ENCODE data around the gene HGF.
"Not testable (repeated sequence)": the region's sequence is repeated elsewhere in the genome, so short reads cannot be mapped to it uniquely, and the experiment has no call there.

HGF gene

DNA sequence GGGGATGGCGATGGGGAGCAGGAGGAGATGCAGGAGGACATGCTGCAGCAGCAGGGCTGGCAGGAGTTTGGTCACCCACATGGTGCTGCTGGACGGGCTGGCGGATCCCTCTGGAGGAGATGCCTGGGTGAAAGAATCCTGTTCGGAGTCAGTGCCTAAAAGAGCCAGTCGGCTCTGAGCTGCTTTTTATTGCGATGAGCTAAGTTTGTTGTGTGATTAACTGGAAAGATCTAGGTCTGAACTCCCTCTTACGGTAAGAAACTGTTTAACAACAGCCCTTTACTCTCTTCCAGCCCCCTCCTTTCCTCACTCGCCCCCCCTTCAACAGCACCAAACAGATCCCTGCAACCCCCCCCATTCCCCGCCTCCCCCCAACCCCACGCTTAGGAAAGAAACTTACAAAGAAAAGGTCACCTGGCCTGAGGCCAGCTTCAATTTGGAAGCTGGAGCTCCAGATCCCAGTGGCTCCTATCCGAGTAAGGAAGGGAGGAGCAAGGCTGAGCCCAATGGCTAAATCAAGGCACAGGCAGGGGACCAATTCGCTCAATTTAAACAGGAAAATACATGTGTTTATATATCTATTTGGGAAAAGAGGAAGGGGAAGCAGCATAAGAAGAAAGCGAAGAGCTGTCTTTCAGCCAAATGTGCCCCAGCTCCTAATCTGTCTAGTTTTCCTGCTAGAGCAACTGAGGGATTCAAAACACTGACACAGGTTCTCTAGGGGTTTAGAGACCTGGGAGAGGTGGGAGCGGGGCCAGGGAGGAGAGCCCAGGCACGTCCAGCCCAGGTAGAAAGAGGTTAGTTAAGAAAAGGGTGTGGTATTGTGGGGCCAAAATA, at the start of gene HGF:
HGF (minus strand) TSS at position 157 of the 837 bp plus-strand sequence; CDS start at position 81, 76 bp downstream.
- DNase-seq, result no peak

DNA sequence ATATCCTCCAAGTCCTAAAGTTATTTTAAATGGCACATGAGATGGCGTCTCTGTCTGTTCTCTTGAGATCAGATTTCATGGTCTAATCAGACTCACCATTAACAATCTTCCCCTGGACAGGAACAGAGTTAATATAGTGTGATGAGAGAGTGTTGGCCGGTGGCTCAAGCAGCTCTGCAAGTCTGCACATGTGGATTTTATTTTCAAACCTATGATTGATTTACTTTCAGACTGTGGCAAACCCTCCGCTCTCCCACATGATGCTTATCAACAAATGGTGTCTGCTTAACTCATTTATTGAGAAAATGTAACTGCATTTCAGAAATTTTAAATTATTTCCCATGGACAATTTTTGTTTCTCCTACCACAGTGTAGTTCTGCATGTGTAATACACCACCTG, 46.5 kb upstream of the HGF start:
- DNase-seq, result no peak

DNA sequence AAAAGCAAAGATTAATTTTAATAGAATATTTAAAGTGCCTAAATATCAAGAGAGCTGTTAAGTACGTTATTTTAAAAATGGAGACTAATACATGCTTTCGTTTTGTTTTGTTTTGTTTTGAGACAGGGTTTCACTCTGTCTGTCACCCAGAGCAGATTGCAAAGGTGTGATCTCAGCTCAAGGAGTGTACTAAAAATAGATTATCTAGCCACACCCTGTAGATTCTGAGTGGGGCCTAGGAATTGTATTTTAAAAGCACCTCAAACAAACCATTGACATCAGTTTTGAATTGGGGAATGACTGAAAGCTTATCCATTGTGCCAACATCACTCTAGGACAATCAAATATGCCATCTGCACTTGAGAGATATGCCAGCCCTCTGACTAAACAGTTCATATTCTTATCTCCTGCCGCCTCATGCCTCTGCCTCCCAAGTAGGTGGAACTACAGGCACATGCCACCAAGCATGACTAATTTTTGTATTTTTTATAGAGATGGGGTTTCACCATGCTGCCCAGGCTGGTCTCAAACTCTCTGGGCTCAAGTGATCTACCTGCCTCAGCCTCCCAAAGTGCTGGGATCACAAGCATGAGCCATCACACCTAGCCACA, 43.1 kb upstream of the HGF start:
- DNase-seq, result not testable (repeated sequence)

DNA sequence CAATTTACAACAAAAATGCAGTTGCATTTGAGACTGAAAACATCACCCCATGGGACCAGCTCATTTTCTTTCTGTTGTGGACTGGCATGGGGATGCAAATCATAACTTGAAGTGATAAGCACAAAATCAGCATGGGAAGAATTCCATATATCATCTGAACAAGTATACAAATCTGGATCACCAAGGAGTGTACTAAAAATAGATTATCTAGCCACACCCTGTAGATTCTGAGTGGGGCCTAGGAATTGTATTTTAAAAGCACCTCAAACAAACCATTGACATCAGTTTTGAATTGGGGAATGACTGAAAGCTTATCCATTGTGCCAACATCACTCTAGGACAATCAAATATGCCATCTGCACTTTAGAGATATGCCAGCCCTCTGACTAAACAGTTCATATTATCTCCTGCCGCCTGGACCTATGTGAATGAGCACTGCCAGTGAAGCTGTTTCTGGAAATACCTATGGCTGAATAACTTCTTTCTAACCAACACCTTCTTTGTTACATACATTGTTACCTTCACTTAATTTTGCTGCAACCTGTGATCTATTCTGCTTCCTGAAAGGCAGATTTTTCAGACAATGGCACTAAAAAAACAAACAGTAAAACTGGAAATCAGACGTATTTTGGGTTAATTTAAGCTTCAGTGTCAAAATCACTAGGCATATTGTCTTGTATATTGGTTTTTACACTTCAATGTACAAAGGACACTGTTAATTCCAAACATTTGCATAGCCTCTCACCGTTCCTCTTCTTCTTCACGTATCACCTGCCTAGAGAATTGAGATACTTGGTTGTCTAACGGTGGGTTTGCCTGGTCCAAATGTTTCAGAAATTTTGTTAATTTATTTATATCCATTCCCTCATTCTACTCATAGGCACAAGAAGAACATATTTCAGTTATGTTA, 42.4 kb upstream of the HGF start:
- DNase-seq, result no peak

DNA sequence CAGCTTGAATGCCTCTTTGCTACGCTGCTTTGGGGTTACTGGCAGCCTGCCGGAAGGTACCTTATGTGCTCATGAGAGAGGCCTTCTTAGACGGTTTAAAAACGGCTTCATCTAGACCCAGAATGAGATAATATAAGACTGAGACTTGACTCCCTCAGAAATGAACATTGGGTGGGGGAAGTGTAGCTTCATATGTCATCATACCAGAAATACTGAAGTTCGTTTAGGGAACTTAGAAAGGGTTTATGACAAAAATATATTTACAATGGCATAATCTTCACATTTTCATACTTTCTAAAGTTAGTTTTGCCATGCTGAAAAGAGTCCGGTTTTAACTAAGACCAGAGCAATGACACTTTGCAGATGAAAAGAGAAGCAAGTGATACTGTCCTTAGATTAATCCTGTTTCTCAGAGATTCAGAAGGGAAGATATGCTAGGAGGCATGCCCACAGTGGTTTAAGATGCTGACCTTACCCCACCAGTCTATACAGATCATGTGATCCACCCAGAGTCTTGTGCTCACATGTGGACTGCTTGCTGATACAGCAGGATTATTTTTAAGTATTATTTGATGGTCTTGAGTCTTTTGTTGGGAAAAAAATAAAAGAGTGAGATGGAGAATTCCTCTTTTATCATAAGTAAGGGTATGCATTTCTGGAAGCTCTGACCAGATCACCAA, 40.8 kb upstream of the HGF start:
- peak; percentile 70 for DNase-seq

DNA sequence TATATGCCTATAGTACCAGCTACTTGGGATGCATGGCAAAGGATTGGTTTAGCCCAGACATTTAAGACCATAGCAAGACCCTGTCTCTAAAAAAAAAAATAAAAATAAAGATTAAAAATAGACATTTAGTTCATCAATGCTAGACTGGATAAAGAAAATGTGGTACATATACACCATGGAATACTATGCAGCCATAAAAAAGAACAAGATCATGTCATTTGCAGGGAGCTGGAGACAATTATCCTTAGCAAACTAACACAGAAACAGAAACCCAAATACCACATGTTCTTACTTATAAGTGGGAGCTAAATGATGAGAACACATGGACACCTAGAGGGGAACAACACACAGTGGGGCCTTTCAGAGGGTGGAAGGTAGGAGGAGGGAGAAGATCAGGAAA, 38.5 kb upstream of the HGF start:
- not testable (repeated sequence) for DNase-seq

DNA sequence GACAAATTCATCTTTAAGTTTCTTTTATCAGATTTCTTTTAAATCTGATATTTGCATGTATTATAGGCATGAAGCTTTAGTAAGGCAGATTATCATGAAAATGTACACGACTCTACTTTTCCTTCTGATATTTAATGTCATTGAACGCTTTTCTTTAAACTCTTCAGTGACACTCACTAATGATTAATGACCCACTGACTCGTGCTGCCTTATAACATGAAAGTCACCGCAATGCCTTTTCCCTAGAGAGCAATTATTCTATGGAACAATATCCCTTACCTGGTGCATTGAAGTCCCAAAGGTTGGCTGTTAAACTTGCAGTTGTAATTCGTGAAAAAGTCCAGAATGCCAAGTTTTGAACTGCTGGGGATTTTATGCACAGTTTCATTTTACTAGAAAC, 33.4 kb upstream of the HGF start:
- no peak for DNase-seq

DNA sequence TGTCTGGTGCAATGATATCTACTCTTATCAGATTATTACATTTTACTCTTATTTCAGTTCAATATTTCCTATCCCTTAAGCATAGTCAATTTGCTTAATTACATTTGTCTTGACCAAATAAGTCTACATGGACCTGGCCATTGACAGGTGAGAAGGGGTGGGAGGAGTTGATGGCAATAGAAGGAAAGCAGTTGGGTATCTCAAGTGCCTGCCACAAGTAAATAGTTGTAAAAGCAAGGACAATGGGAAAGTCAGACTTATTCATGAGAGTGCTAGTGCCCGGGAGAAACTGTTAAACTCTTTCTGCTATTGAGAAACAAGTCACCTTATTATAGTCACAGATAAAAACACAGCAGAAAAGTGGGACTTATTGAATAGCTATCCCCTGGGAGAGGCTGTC, 32.4 kb upstream of the HGF start:
- DNase-seq, result no peak

DNA sequence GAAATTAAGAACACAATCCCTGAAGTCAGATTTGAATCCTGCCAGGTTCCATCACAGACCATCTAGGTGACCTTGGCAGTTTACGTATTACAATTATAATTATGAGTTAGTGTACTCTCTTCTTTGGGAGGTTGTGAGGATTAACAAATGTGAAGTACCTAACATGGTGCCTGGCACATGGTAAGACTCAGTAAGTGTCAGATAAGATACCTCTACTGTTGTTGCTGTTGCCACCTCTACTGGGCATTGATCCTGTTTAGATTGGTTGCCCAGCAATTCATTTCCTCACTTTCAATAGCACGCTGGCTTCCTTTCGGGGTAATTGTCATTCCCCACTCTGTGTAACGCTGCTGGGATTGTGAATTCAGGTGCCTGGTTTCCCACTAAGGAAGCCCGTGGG, 31.7 kb upstream of the HGF start:
- DNase-seq, result no peak

DNA sequence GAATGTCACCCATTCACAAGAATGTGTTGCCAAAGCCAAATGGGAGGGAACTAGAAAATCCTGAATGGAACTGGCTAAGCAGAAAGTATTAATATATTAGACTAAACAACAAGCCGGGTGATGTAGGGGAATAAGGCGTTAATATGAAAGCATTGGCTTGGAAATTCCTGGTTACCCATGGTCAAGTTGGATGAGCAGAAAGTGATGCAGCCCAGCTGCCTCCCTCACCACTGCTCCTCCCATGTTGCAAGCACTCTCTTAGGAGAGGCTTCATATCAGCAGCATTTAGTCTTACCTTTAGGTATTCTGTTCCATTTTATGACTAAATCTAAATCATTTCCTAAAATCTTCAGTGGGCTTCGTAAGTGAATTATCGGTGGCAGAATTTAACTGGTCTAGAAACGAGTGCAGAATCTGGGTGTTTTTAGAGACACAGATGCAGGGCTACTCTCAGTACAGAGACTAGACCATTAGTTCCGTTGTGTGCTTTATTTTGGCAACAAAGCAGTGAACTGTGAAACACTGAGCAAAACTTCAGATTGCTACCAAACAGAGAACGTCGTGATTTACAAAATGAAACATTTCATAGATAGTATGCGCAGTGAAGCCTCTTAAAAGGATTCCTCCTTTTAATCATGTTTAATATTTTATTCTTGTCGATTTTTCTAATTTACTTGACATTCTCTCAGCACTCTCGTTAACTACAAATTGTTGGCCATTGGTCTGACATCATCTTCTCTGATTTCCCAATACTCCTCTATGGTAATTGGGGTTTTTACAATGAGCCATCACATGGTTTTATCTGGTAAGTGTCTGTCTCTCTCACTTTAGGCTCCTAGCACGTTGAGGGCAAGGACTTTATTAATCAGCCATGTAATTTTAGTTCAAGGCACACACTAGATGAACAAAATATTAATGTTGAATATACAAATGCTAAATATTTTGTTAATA, 22.0 kb upstream of the HGF start:
- DNase-seq, result peak; percentile 42

DNA sequence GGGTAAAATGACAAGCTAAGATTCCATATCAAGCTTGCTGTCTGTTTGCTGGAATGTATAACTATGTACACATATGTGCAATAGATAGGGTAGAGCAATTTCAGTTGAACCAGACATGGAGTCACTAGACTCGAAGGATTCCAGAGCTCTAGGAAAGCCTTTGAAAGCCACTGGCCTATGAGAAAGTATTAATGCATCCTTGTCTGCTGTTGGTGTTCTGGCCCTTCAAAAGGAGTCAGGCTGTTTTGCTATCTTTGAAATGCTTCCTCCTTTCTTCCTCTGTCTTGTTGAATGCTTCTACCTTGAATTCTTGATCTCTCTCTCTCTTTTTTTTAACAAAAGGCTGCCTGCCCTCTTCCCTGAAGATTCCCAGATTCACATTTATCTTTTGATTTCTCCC, 20.8 kb upstream of the HGF start:
- DNase-seq, result no peak

DNA sequence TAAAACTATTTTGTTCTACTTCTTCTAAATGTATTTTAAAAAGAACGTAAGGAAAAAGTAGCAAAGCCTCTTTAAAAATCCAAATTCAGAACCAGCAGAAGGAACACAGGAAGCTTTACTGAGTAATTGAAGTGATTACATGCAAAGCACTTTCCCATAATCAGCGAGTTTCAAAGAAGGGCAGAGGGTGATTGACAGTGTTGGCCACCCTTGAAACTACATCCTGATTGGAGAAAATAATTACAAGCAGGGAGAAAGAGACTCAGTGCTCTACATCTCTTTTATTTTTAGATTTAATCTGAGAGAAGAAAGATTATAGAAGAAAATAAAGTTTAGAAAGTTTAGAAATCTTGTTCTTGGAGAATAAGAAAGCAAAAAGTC, 20.3 kb upstream of the HGF start:
- DNase-seq, result no peak

DNA sequence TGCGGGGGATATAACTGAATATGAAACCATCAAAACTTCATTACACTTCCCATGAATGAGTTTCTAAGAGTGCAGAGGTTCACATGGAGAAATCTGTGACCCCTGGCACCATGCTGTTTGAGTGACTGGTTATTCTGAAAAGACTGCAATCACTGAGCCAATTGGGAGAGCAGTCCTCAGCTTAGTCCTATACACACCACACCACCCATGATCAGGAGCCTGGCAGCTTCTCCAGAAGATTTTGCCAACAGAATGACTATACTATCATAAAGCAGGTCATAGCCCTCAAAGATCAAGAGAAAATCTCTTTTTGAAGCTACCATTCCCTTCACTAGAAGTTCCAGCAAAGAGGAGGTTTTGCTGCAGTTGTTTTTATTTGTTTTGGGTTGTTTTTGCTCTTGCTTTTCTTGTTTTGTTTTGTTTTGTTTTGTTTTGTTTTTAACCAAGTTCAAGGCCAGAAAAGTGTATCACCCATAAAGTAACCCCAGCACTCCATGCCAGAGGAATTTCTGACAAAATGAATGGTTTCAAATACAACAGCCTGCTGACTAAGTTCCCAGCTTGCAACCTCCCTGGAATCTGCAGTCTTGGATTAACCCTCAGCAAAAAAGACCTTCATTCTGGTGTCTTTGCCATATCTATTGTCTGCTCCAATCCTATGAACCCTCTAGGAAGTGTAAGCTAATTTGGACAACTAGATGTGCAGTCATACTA, 19.7 kb upstream of the HGF start:
- no peak for DNase-seq

DNA sequence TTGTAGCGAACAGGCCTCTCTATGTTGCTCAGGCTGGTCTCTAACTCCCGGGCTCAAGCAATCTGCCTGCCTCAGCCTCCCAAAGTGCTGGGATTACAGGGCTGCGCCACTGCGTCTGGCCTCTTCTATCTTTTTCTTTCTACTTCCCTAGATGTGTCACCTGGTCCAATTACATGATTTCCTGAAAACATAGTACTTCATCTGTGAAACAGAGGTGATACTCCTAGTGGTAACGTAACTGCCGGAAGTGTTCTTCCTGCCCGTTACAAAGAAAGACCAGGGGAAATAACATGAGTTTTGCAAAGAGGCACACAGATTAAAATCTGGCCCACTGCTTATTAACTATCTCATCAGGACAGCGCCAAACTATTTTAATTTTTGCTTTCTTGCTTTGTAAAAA, 18.4 kb upstream of the HGF start:
- DNase-seq, result no peak

DNA sequence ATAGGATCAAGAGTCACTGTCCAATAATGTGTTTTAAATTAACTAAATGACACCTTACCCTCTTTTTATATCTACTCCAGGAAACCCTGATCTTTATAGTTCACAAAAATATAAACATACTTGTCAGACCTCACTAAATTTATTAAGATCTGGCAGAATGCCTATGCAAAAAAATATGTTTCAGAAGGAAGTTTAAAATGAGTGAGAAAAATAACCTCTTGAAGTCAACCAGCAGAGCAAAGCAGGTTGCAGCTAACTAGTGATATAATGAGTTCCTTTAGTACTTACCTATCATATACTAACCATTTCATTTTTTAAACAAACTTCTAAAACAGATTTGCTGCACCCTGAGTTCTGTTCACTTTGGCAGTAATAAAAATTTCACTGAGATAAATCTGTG, 14.0 kb upstream of the HGF start:
- no peak for DNase-seq

DNA sequence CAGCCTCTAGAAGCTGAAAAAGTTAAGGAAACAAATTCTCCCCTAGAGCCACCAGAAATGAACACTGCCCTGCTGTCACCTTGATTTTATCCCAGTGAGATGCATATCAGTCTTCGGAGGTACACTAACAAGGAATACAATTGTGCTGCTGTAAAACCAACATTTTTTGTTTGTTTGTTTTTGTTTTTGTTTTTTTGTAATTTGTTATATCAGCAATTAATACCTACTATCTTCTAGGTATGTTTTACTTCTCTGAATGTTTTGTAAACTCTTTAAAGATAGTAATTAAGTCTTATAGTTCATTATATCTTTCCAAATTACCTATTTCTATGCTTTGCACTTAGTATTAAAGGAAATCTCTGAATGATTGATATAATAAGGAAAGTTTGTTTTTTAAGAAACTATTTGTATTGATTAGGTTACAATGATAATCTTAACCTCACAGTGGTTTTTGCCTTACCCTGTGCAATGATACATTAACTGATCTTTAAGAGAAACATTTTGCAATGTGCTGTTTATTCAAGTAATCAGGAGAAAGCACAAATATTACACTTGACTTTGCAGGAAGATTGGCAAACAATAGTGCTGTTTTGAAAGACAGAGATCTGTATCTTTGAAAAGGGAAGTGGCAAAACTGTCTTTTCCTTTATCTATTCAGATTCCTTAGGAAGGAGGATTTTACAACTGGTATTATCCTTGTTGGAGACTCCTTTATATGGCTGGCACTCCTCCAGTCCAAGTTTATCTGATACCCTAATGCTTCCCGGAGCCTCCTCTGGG, 11.3 kb upstream of the HGF start:
- peak; percentile 58 for DNase-seq

DNA sequence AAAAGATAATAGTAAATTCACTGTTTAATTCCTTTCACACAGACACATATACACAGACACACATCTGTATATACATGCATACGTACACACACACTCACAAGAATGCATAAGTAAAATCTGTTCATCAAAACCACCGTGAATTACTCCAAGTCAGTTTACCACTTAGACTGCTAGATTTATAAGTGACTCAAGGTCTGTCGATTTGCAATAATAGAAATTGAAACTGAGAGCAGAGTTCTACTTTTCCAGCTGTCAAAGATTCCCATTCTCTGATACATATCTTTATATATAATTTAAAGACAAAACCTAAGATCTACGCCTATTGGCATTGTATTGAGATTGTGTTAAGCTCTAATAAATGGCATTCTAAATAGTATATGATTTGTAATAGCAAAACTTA, 9.9 kb upstream of the HGF start:
- peak; percentile 64 for DNase-seq

DNA sequence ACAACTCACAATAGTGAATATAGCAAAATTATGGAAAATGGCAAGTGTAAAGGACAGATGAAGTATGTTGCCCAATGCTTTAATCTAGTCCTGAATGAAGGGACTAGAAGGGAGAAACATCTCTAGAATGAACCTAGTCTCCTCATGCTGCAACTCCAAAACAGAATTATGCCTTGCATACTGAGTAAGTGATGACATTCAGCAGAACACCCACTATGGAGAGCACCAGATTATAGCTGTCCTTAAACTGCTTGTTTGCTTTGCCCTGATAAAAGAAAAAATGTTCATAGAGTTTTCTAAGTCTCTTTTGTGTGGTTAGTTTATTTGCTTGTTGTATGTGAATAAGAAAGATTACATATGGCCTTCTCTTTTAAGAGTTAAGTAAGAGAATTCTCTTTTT, 7.8 kb upstream of the HGF start:
- DNase-seq, result no peak

DNA sequence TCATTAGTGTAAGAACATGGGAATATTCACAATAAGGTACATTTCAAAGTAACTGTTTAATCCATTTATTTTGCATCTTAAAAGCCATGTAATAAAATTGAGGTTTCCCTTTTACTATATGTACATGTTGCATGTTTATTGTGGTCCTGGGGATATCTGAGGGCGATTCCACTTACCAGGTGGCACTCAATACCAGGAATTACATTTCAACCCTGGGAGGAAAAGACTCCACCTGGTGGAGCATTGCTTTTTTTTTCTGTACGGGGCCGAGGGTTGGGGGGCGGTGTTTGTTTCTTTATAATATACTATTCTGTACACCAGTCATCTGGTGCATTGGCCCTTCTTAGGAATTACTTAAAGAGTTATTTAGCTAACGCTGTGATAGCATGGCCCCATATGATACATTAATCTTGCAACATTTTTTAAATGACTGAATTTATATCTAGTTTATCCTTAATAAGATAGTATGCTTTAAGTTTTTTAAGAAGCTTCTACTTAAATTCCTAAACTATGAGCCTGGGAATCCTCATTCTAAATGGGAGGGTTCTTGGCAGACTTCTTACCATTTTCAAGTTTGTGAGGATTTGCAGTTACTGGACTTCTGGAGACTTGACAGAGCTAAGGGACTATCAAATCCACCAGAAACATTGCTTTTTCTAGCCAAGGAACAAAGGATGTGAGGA, 7.2 kb upstream of the HGF start:
- no peak for DNase-seq

DNA sequence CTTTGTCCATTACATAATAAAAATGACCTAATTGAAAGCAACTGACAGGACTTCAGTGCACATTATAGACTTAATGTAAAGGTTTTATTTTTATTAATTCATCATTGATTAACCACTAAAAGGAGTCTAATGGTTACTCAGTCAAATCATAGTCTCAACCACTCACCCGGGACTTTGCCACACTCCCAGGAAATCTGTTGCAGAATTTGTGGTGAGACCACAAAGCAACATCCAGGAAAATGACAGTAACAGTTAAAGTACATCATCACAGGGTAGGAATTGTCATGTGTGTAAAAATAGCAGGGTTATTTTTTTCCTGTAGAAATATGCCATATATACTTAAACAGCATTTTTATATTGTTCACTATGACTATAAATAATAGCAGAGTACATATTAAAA, 6.3 kb upstream of the HGF start:
- peak; percentile 74 for DNase-seq
